ENCODE results near the gene UBR3. TPM values are rescaled to one million over a fixed set of nuclear protein-coding genes. Genes with fewer than 3 reads are reported as not detected.

Gene UBR3
- total RNA-seq, 2 donors from 2014 or later, result 20.4 to 24.8 TPM

DNA sequence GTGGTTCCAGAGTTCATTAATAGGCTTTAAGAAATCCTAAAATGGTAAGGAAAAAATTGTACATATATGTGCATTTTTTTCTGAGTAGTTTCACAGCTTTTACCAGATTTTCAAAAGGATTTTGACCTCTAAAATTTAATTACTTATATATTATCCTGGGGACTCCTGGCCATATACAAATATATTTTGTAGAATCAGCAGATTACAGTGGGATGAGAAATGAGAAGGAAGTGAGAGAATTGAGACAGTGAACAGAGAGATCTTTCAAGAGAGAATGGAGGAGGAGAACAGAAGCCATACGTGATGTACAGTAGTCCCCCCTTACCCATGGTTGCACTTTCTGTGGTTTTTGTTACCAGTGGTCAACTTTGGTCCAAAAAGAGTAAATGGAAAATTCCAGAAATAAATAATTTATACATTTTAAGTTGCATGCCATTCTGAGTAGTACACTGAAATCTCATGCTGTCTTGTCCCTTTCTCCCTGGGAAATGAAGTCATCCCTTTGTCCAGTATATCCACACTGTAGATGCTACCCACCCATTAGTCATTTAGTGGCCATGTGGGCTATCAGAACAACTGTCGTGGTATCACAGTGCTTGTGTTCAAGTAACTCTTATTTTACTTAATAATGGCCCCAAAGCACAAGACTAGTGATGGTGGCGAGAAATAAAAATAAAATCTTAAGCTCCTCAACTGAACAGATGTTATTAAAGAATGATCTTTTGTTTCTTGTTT is 220.2 kb downstream of the UBR3 start:
- DNase-seq, result no peak
- Mint-ChIP-seq H3K4me3 (no peak overlapping the region), H3K4me1 (no peaks in the 10 kb centered on the region), H3K9me3 (no peaks in the 10 kb centered on the region), H3K36me3 (ENCODE audit: low read depth) (peaks cover 4% of the 10 kb centered on the region), H3K27ac (no peak overlapping the region), H3K27me3 (ENCODE audit: insufficient read depth) (no peaks in the 10 kb centered on the region)
- Histone ChIP-seq H3K27me3 (ENCODE audit: control insufficient read depth, insufficient read depth, low read length, poor library complexity, severe bottlenecking) (no peaks in the 10 kb centered on the region), H3K9ac (ENCODE audit: extremely low read depth, low read length, poor library complexity, severe bottlenecking) (no peak overlapping the region), H3K27ac (ENCODE audit: low read depth, low read length) (no peak overlapping the region), H3K4me1 (ENCODE audit: control insufficient read depth, insufficient read depth, low read length) (no peaks in the 10 kb centered on the region), H3K36me3 (ENCODE audit: control insufficient read depth, insufficient read depth, low read length) (peaks cover under 1% of the 10 kb centered on the region), H3K9me3 (ENCODE audit: control insufficient read depth, low read length) (no peaks in the 10 kb centered on the region), H3K4me3 (ENCODE audit: low read length) (no peak overlapping the region)
- WGBS, 2 experiments (ENCODE audit: insufficient coverage in 1 of 2, insufficient read length in 1 of 2), result 93 to 100% methylated on average over 2 to 3 of the region's 3 CpGs
- TF ChIP-seq, protein P1, sequence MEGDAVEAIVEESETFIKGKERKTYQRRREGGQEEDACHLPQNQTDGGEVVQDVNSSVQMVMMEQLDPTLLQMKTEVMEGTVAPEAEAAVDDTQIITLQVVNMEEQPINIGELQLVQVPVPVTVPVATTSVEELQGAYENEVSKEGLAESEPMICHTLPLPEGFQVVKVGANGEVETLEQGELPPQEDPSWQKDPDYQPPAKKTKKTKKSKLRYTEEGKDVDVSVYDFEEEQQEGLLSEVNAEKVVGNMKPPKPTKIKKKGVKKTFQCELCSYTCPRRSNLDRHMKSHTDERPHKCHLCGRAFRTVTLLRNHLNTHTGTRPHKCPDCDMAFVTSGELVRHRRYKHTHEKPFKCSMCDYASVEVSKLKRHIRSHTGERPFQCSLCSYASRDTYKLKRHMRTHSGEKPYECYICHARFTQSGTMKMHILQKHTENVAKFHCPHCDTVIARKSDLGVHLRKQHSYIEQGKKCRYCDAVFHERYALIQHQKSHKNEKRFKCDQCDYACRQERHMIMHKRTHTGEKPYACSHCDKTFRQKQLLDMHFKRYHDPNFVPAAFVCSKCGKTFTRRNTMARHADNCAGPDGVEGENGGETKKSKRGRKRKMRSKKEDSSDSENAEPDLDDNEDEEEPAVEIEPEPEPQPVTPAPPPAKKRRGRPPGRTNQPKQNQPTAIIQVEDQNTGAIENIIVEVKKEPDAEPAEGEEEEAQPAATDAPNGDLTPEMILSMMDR (conservative IDR thresholded peaks at IDR 0.05), result no peak

DNA sequence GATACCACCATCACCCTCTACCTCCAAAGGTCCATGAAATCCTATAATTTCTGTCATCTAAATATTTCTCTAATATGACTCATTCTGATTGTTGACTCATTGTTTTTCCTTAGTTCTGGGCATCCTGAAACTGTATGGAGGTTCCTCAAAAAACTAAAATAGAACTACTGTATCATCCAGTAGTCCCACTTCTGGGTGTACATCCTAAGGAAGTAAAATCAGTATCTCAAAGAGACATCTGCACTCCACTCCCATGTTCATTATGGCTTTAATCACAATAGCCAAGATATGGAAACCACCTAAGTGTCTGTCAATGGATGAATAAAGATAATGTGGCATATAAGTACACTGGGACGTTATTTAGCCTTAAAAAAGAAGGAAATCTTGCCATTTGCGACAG is 224.9 kb downstream of the UBR3 start:
- DNase-seq, result no peak
- Mint-ChIP-seq H3K9me3 (no peaks in the 10 kb centered on the region), H3K36me3 (ENCODE audit: low read depth) (peaks cover 11% of the 10 kb centered on the region), H3K4me3 (no peak overlapping the region), H3K27ac (no peak overlapping the region), H3K4me1 (peaks cover 4% of the 10 kb centered on the region), H3K27me3 (ENCODE audit: insufficient read depth) (no peaks in the 10 kb centered on the region)
- TF ChIP-seq, protein P1 (conservative IDR thresholded peaks at IDR 0.05), result no peak
- WGBS, 2 experiments (ENCODE audit: insufficient coverage in 1 of 2, insufficient read length in 1 of 2), result 94% methylated on average over 2 of the region's 2 CpGs
- Histone ChIP-seq H3K9ac (ENCODE audit: extremely low read depth, low read length, poor library complexity, severe bottlenecking) (no peak overlapping the region), H3K4me1 (ENCODE audit: control insufficient read depth, insufficient read depth, low read length) (no peaks in the 10 kb centered on the region), H3K4me3 (ENCODE audit: low read length) (no peak overlapping the region), H3K36me3 (ENCODE audit: control insufficient read depth, insufficient read depth, low read length) (peaks cover 3% of the 10 kb centered on the region), H3K9me3 (ENCODE audit: control insufficient read depth, low read length) (no peaks in the 10 kb centered on the region), H3K27ac (ENCODE audit: low read depth, low read length) (no peak overlapping the region), H3K27me3 (ENCODE audit: control insufficient read depth, insufficient read depth, low read length, poor library complexity, severe bottlenecking) (no peaks in the 10 kb centered on the region)

DNA sequence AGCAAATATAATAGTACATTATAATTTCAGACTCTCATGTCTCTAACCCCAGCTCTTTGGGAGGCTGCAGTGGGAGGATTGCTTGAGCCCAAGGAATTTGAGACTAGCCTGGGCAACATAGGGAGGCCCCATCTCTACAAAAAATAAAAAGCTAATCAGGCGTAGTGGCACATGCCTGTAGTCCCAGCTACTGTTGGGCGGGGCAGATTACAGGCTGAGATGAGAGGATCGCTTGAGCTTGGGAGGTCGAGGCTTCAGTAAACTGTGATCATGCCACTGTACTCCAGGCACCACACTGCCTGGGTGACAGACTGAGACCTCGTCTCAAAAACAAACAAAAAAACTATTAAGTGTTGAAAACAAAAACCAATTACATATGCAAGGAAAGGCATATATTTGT is 227.7 kb downstream of the UBR3 start:
- Mint-ChIP-seq H3K9me3 (no peaks in the 10 kb centered on the region), H3K4me3 (no peak overlapping the region), H3K36me3 (ENCODE audit: low read depth) (peaks cover 14% of the 10 kb centered on the region), H3K27me3 (ENCODE audit: insufficient read depth) (no peaks in the 10 kb centered on the region), H3K27ac (no peak overlapping the region), H3K4me1 (peaks cover 4% of the 10 kb centered on the region)
- Histone ChIP-seq H3K4me3 (ENCODE audit: low read length) (no peak overlapping the region), H3K36me3 (ENCODE audit: control insufficient read depth, insufficient read depth, low read length) (peaks cover 10% of the 10 kb centered on the region), H3K27ac (ENCODE audit: low read depth, low read length) (no peak overlapping the region), H3K4me1 (ENCODE audit: control insufficient read depth, insufficient read depth, low read length) (no peaks in the 10 kb centered on the region), H3K9ac (ENCODE audit: extremely low read depth, low read length, poor library complexity, severe bottlenecking) (no peak overlapping the region), H3K9me3 (ENCODE audit: control insufficient read depth, low read length) (no peaks in the 10 kb centered on the region), H3K27me3 (ENCODE audit: control insufficient read depth, insufficient read depth, low read length, poor library complexity, severe bottlenecking) (no peaks in the 10 kb centered on the region)
- no peak for DNase-seq
- TF ChIP-seq, protein P1 (conservative IDR thresholded peaks at IDR 0.05), result no peak
- WGBS, 2 experiments (ENCODE audit: insufficient coverage in 1 of 2, insufficient read length in 1 of 2), result 89 to 96% methylated on average over 3 to 5 of the region's 5 CpGs

Measured in endodermal cell (in vitro differentiated cells).